DND-41 (cell line): ENCODE data around the gene GLYATL1B.

Source experiments
- EZH2 ChIP-seq: IDR thresholded peaks from 3 replicates; pipeline ENCODE4 v1.6.1; 2012; ENCODE audit warnings: borderline replicate concordance, low read depth, mild to moderate bottlenecking, moderate library complexity, low read length, inconsistent platforms; ENCODE audit not compliant: severe bottlenecking
- TF ChIP-seq, protein P1 (sequence below): IDR thresholded peaks from 2 replicates; pipeline ENCODE4 v1.5.1; 2012; ENCODE audit warnings: borderline replicate concordance, low read length, moderate library complexity, mild to moderate bottlenecking; ENCODE audit not compliant: poor library complexity, severe bottlenecking; ENCODE audit errors: extremely low read depth

DNA sequence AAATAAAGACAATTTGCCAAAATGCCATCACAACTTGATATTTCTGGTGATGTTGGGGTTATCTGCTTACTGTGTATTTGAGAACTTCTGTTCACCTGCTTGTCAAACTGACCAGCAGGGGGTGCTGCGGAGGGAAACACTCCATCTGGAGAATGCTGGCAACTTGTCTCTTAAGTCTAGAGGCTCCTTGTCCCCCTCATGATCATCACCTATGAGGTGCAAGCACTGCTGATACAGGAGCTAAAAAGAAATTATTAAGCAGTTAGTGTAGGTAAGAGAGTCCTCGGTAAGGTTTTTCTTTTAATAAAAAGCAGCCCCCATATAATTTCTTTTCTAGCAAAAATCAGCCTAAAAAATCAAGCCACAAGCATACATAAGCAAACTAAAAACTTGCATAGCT, 32.7 kb upstream of the GLYATL1B start:
- TF ChIP-seq EZH2, result no peak
- TF ChIP-seq, protein P1, sequence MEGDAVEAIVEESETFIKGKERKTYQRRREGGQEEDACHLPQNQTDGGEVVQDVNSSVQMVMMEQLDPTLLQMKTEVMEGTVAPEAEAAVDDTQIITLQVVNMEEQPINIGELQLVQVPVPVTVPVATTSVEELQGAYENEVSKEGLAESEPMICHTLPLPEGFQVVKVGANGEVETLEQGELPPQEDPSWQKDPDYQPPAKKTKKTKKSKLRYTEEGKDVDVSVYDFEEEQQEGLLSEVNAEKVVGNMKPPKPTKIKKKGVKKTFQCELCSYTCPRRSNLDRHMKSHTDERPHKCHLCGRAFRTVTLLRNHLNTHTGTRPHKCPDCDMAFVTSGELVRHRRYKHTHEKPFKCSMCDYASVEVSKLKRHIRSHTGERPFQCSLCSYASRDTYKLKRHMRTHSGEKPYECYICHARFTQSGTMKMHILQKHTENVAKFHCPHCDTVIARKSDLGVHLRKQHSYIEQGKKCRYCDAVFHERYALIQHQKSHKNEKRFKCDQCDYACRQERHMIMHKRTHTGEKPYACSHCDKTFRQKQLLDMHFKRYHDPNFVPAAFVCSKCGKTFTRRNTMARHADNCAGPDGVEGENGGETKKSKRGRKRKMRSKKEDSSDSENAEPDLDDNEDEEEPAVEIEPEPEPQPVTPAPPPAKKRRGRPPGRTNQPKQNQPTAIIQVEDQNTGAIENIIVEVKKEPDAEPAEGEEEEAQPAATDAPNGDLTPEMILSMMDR, result peak; percentile 75
